ENCODE data around the gene HCN2.
"Not testable (repeated sequence)": the region's sequence is repeated elsewhere in the genome, so short reads cannot be mapped to it uniquely, and the experiment has no call there.

HCN2 gene

GRCh38 chr19:572140-572742 is 17.4 kb upstream of the HCN2 start, which contains the start of gene BSG:
Gene BSG (plus strand): TSS chr19:572596. CDS start chr19:572635, 39 bp downstream.
- DNase-seq = peak; percentile 99

- DNase-seq = no peak
Observed at GRCh38 chr19:572743-573518, 16.8 kb upstream of the HCN2 start.

DNA sequence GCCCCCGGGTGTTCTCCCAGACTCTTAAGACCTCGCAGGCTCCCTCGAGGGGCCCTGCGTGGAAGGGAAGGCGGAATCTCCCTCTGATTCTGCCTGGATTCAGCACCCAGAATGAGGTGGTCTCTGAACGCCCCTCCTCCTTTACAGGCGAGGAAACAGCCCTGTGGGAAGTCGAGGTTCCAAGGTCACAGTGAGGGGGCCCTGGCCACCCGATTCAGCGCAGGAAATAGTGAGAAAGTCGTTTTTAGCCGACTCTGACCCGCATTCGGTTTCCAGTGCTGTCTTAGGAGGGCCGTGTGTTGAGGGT is 16.2 kb upstream of the HCN2 start:
- no peak for DNase-seq

DNA sequence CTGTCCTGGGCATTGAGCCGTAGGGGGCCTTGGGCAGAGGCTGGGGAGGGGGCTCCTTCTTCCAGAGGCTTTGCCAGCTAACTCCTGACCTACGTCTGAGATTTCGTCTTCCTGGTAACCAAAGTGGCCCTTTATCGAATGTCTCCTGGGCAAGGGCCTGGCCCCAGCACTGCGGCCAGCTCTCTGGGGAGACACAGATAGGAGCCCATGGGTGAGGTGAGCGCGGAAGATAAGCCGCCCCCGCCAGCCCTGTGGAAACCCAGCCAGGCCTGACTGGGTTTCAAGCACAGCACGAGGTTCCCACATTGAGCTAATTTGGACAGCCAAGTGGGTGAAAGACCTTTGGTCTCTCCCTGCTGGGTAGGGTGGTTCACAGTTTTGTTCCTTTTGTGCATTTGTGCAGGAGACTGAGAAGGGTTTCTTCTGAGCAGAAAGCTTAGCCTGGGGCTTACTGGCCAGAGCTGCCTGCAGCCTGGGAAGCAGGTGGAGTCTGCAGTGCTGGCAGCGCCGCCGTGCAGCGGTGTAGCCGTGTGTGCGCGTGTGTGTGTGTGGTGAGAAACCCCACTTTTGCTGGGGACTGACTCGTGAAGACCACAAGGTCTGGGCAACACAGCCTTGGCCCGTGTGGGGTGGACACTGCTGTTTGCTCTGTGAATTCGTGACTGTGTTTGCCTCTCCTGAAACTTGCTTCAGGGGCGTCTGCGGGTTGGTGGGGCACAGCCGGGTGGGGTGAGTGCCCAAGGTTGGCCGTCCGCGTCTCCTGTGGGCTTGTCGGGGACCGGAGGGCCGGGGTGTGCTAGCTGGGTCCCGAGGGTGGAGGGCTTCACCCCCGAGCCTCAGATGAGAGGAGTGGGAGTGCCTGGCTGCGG is 14.8 kb upstream of the HCN2 start:
- no peak for DNase-seq

DNA sequence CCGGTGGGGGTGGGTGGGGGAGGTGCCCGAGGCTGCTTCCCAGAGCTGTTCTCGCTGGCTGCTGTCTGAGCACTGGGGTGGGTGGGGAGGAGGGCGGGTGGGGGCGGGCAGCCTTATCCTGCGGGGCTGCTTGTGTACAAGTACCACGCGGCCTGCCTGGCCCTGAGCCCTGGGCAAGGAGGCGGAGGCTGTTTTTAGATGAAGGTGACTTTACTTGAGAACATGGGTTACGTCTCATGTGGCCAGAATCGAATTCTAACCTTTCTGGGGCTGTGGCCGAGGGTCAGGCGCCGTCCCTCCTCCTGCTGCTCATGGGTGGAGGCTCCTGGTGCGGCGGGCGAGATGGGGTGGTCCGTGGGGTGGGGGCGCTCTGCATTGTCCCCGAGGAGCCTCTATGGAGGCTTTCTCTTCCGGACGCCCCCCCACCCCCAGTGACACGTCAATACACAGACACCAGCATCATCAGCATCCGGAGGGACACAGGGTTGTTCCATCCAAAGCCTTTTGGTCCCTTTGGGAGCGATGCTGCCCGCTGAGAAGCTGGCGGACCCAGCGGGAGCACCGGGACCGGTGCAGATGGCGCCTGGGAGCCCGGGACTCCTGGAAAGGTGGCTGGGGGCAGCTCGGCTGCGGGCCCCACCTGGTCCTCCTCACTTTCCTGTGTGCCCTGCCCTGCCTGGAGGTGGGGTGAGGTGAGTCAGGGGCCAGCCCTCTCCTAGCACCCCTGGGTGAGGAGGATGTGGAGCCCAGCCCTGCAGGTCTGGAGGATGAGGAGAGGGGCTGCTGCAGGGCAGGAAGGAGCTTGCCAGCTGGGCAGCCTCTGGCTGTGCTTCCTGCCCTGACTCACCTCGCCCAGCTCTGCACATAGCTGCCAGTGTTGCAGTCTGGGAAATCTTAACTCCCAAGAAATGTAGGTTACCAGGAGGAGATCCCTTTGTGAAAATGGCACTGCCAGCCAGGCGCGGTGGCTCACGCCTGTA is 13.9 kb upstream of the HCN2 start:
- no peak for DNase-seq

DNA sequence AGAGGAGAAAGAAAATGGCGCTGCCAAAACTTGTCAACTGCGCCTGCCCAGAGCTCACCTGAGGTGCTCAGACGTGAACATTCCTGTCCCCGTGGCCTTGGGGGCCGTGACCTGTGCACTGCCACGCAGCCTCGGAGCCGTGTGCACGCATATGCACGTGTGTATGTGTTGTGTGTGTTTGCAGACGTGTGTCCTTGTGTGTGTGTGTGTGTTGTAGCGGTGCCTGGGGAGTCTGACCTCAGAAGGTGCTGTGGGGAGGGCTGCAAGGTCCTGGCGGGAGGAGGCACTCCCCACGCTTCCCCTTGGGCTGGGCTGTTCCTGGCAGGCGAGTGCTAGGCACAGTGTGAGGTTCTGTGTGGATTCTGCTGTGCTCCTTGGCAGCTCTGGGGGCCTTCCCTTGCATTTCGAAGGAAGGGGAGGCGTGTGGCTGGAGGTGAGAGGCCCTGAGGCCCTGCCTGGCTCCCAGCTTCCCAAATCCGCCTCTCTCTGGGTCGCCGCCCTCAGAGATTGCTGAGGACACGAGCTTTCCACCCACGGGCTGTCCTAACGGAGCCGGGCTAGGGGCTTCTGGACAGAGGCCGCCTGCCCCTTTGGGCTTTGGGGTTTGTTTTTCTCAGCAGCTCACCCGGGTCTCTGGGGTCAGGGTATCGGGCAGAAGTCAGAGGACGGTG is 12.8 kb upstream of the HCN2 start:
- no peak for DNase-seq

DNA sequence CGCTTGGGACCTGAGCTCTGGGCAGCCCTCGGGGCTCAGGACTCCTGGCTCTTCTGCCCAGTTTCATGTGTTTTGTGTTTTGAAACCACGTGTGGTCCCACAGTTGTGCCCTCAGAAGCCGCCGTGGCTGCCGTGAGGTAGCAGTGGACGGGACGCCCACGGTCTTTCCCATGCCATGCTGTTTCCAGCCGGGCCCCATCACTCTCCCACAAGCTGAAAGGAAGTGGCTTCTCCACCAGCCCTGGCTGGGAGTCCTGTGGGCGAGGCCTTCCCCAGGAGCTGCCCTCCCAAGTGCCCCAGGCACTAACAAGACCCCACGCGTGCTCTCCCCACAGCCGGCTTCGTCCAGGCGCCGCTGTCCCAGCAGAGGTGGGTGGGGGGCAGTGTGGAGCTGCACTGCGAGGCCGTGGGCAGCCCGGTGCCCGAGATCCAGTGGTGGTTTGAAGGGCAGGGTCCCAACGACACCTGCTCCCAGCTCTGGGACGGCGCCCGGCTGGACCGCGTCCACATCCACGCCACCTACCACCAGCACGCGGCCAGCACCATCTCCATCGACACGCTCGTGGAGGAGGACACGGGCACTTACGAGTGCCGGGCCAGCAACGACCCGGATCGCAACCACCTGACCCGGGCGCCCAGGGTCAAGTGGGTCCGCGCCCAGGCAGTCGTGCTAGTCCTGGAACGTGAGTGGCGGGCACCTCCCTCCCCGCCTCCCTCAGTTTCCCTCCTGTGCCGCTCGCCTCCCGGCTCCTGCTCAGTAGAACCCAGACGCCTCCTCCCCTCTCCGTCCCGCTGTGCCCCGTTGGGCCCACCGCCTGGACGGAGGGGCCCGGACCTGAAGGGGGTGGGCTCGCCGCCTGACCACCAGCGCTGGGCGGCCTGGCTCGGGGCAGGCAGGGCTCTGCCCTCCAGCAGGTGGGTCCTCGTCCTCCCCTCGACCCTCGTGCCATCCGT is 12.0 kb upstream of the HCN2 start:
- no peak for DNase-seq

- no peak for DNase-seq
Observed at GRCh38 chr19:579111-579841, 10.4 kb upstream of the HCN2 start.

DNA sequence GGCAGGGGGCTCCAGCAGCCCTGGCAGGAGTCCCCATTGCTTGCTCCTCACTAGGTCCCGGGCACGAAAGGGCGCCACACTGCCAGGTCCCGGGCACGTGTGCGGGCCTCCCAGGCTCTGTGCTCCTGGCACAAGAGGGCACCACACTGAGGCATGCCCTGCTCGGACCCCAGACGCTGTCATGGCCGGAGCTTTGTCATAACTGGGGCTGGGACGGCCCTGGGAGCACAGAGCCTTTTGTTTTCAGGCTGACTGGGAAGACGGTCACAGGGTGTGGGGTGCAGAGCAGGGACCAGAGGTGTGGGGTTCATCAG is 9.9 kb upstream of the HCN2 start:
- no peak for DNase-seq

- DNase-seq = no peak
Observed at GRCh38 chr19:580274-580835, 9.3 kb upstream of the HCN2 start.

- DNase-seq = no peak
Observed at GRCh38 chr19:581399-582111, 8.1 kb upstream of the HCN2 start.

DNA sequence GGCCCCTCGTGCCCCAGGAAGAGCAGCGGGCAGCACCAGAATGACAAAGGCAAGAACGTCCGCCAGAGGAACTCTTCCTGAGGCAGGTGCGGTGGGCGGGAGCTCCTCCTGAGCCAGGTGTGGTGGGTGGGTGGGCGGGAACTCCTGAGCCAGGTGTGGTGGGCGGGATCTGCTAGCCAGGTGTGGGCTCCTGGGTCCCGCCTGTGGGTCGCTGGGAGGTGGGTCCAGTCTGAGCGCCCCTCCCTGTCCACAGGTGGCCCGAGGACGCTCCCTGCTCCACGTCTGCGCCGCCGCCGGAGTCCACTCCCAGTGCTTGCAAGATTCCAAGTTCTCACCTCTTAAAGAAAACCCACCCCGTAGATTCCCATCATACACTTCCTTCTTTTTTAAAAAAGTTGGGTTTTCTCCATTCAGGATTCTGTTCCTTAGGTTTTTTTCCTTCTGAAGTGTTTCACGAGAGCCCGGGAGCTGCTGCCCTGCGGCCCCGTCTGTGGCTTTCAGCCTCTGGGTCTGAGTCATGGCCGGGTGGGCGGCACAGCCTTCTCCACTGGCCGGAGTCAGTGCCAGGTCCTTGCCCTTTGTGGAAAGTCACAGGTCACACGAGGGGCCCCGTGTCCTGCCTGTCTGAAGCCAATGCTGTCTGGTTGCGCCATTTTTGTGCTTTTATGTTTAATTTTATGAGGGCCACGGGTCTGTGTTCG is 7.0 kb upstream of the HCN2 start:
- no peak for DNase-seq

- DNase-seq = no peak
Observed at GRCh38 chr19:583198-583967, 6.3 kb upstream of the HCN2 start.

GRCh38 chr19:583968-584239 is 5.8 kb upstream of the HCN2 start:
- no peak for DNase-seq

- peak; percentile 71 for DNase-seq
Observed at GRCh38 chr19:584240-585001, 5.3 kb upstream of the HCN2 start.

GRCh38 chr19:585146-585545 is 4.5 kb upstream of the HCN2 start:
- not testable (repeated sequence) for DNase-seq

DNA sequence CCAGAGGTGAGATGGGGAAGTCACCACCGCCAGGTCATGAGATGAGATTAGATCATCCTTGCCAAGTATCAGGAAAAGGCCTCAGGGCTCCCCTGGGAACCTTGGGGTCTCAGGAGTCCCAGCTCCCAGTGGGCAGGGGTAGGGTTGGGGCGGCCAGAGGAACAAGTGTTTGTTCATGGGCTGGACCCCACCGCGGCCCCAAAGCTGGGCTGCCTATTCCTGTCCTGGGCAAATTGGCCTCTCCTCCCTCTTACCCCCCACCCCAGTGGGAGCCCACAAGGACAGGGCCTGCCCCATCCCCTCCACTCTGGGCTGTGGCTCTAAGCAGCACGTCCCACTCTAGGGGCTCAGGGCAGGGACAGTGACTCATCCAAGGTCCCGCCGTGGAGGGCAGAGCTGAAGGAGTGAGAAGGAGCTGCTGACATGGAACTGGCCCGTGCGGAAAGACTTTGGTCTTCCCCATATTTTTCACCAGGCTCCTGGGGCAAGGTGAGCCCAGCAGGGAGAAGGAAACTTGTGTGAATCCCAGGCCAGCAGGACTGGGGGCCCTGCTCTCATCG is 4.0 kb upstream of the HCN2 start:
- DNase-seq = no peak

Measured in stimulated activated CD4-positive, alpha-beta T cell treated with anti-CD3 and anti-CD28 coated beads, Interleukin-4, amount 100 ng/mL, for 1 hour (primary cell).